Mammary epithelial cell (primary cell): ENCODE measurements around the gene PPP1R26.

Experiments
- EZH2 ChIP-seq: IDR thresholded peaks from 2 replicates; pipeline ENCODE4 v1.6.1; 2012; ENCODE audit warnings: low read length, inconsistent platforms, borderline replicate concordance
- TF ChIP-seq, protein P1 (sequence below), 2 donors: IDR thresholded peaks in 1 of 2; conservative IDR thresholded peaks in 1 of 2; 2 replicates each; pipeline ENCODE4 v1.5.1; 2011 to 2012; ENCODE audit warnings: inconsistent platforms in 2 of 2, low read length in 2 of 2, mild to moderate bottlenecking in 2 of 2, control low read depth in 1 of 2, low read depth in 1 of 2; ENCODE audit not compliant: insufficient read depth in 1 of 2; ENCODE audit errors: extremely low read depth in 1 of 2

DNA sequence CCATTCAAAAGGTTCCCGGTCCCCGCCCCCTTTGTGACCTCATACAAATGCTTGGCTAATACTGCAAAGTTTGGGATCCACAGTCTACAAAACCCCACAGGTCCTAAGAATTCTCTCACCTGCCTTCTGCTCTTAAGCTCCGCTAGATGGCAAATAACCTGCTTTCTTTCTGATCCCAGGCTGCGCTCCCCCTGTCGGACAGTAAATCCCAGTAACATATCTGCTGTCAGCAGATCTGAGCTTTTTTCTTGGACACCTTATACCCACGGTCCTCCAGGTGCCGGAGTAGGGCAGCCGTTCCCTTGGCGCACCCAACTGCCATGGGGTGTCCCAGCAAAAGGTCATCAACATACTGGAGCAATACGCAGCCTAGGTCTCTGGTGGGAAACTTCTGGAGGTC lies 39.0 kb upstream of the PPP1R26 start:
- TF ChIP-seq, protein P1, sequence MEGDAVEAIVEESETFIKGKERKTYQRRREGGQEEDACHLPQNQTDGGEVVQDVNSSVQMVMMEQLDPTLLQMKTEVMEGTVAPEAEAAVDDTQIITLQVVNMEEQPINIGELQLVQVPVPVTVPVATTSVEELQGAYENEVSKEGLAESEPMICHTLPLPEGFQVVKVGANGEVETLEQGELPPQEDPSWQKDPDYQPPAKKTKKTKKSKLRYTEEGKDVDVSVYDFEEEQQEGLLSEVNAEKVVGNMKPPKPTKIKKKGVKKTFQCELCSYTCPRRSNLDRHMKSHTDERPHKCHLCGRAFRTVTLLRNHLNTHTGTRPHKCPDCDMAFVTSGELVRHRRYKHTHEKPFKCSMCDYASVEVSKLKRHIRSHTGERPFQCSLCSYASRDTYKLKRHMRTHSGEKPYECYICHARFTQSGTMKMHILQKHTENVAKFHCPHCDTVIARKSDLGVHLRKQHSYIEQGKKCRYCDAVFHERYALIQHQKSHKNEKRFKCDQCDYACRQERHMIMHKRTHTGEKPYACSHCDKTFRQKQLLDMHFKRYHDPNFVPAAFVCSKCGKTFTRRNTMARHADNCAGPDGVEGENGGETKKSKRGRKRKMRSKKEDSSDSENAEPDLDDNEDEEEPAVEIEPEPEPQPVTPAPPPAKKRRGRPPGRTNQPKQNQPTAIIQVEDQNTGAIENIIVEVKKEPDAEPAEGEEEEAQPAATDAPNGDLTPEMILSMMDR (conservative IDR thresholded peaks at IDR 0.05 in 1 of 2, IDR thresholded peaks at IDR 0.05 in 1 of 2; ENCODE audit: extremely low read depth in 1 of 2, insufficient read depth in 1 of 2, low read depth in 1 of 2, low read length in 2 of 2) = peak; percentile 45 to 61
- TF ChIP-seq EZH2 = no peak
